Upper lobe of right lung (tissue), 1 donor: ENCODE data around the gene ABCA10. TPM values are rescaled to one million over a fixed set of nuclear protein-coding genes. Genes with fewer than 3 reads are reported as not detected.

ENCODE experiments used
- ATAC-seq: fragments of 200-7000 bp; cut with Tn5 transposase; one replicate; pipeline ENCODE4 v1.9.1; 2020; ENCODE audit warnings: mild to moderate bottlenecking, moderate library complexity
- DNase-seq: peaks from one replicate; pipeline ENCODE4 v3.0.0-alpha.2; 2020
- H3K27ac ChIP-seq: fragments of 200-600 bp; one replicate; pipeline ENCODE4 v1.8.0; 2022
- H3K27me3 ChIP-seq: fragments of 200-600 bp; one replicate; pipeline ENCODE4 v1.8.0; 2022; ENCODE audit warnings: mild to moderate bottlenecking
- H3K36me3 ChIP-seq: fragments of 200-600 bp; one replicate; pipeline ENCODE4 v1.8.0; 2022
- H3K4me1 ChIP-seq: fragments of 200-600 bp; one replicate; pipeline ENCODE4 v1.8.0; 2022
- H3K4me3 ChIP-seq: fragments of 200-600 bp; one replicate; pipeline ENCODE4 v1.8.0; 2022; ENCODE audit warnings: mild to moderate bottlenecking
- H3K9me3 ChIP-seq: fragments of 200-600 bp; one replicate; pipeline ENCODE4 v1.8.0; 2022
- intact Hi-C: fragments of 100-400 bp; cut with DNase I; formaldehyde crosslinking; loops from one replicate; pipeline ENCODE4 v1.11.0; 2022
- total RNA-seq: library from RNA; stranded (reverse); fragmentation: NEBNext Ultra II Directional; extraction: Animal tissue kit (Norgen Biotek cat#: 25700); gene quantifications from one replicate; pipeline ENCODE4 v1.2.1, GENCODE V29; 2021
- TF ChIP-seq, protein P1 (sequence below): fragments of 200-600 bp; IDR thresholded peaks from one replicate; pipeline ENCODE4 v1.8.0; 2022; ENCODE audit warnings: antibody characterized with exemption
- donor health status: DM: no; HTN: yes; CAD: no; lungs with severe emphysema.

The ABCA10 gene
- total RNA-seq, 1 donor from 2014 or later = 9.2 TPM

DNA sequence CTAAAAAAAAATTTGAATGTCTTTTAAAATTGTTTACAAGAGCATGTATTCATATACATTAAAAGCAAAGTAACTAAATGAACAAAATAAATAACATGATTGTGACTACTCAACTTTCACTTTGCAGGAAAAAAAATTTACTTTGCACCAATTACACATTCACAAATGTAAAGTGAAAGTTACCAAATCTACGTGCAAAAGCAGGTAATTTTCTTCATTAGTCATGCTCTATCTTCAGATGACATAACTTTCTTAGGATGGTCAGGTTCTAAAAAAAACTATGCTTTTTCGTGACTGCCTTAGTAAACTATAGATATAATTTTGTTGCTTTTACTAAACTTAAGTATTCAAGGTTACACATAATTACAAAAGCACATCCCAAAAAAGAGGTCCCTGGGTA lies 17.0 kb upstream of the ABCA10 start:
- no peak overlapping the region for H3K27ac ChIP-seq

DNA sequence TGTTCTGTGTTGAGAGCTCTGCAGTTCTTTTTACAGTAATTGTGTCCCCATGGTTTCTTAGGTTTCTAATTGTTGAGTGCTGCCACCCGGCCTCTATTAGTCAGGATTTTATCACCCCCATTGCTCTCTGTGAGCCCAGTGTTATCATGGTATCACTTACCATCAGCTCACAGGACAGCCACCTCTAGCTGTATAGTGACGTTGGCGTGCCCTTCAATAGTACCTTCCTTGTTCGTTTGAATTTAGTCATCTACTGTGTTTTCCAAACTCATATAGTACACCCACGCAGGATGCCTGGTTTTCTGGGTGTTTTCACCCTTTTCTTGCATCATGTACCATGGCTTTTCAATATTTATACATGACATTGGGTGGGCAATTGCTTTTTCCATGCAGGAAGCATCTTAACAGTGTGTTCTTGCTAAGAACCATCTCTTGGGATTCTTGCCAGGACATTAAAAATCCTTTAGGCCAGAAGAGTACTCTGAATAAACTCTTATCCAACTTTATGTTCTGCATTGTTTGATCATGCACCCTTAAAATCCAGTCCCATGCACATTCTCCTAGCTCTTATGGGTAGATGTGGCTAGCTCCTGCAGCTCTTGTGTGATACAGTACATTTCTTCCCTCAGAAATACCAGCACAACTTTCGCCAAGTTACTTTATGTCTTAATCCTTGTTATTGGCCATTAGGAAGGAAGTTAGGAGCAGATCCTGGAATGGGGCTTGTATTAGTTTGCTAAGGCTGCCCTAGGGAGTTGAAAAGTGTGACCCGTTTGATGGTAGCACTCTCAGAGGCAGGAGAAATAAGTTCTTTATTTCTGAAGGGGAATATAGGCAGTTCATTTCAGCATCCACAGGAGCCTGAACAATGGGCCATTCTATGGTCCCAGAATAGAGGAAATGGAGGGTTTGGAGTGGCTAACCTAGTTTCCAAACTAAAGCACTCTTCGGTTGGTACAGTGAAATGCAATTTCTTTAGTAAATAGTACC lies 11.3 kb upstream of the ABCA10 start:
- Histone ChIP-seq H3K4me3 (no peak overlapping the region), H3K27me3 (no peaks in the 10 kb centered on the region), H3K9me3 (no peaks in the 10 kb centered on the region), H3K36me3 (no peaks in the 10 kb centered on the region), H3K4me1 (no peaks in the 10 kb centered on the region), H3K27ac (no peak overlapping the region)
- ATAC-seq = no peak
- DNase-seq = no peak
- intact Hi-C loops = loop anchor here (10.0 kb wide), 1 partner anchor 465 kb away; no protein-coding TSS in a partner anchor
- TF ChIP-seq, protein P1, sequence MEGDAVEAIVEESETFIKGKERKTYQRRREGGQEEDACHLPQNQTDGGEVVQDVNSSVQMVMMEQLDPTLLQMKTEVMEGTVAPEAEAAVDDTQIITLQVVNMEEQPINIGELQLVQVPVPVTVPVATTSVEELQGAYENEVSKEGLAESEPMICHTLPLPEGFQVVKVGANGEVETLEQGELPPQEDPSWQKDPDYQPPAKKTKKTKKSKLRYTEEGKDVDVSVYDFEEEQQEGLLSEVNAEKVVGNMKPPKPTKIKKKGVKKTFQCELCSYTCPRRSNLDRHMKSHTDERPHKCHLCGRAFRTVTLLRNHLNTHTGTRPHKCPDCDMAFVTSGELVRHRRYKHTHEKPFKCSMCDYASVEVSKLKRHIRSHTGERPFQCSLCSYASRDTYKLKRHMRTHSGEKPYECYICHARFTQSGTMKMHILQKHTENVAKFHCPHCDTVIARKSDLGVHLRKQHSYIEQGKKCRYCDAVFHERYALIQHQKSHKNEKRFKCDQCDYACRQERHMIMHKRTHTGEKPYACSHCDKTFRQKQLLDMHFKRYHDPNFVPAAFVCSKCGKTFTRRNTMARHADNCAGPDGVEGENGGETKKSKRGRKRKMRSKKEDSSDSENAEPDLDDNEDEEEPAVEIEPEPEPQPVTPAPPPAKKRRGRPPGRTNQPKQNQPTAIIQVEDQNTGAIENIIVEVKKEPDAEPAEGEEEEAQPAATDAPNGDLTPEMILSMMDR = no peak

More for the DNA sequence above, 17.0 kb upstream of the ABCA10 start:
- H3K9me3 ChIP-seq = no peaks in the 10 kb centered on the region
- DNase-seq (no peak), ATAC-seq (no peak)
- intact Hi-C loops = no loop called here
- peaks cover 3% of the 10 kb centered on the region for H3K36me3 ChIP-seq
- H3K4me1 ChIP-seq = no peaks in the 10 kb centered on the region
- H3K27me3 ChIP-seq = no peaks in the 10 kb centered on the region
- TF ChIP-seq, protein P1 = no peak
- H3K4me3 ChIP-seq = no peak overlapping the region

DNA sequence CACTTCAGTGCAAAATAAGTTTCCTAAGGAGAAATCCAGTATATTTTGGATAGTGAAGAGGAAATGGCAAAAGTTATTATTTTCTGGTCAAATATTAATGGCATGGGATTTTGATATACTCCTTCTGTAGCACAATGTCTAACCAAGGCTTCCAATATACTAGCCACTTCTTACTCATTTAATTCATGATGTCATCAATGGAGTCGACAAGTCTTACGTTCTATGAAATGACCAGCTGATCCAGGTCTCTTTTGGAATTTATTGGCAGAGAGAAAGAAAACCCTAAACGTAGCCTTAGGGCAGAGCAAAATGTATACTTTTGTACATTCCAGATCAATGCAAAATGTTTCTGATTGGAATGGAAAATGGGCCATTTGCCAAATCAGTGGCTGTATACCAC lies 8.3 kb upstream of the ABCA10 start:
- TF ChIP-seq, protein P1 = no peak
- H3K36me3 ChIP-seq = no peaks in the 10 kb centered on the region
- H3K9me3 ChIP-seq = peaks cover 13% of the 10 kb centered on the region
- no peak overlapping the region for H3K4me3 ChIP-seq
- H3K4me1 ChIP-seq = no peaks in the 10 kb centered on the region
- DNase-seq (no peak), ATAC-seq (no peak)
- no peaks in the 10 kb centered on the region for H3K27me3 ChIP-seq
- H3K27ac ChIP-seq = no peak overlapping the region
- intact Hi-C loops = loop anchor here (10.0 kb wide), 1 partner anchor 462 kb away; no protein-coding TSS in a partner anchor

DNA sequence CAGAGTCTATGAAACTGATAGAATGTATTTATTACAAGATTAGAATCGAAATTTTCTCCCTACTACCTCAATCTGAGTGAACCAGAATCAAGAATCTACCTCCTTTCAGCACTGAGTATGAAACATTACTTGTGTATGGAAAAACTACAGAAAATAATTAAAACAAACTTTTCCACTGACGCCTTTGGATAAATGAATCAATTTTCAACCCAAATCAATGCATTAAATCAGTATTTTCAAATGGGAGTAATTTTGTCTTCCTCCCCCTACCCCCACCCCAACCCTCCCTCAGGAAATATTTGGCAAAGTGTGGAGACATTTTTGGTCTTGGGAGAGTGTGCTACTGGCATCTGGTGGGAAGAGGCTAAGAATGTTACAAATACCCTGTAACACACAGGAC lies 7.8 kb upstream of the ABCA10 start:
- H3K4me3 ChIP-seq = no peak overlapping the region
- H3K36me3 ChIP-seq = no peaks in the 10 kb centered on the region
- H3K27ac ChIP-seq = no peak overlapping the region
- intact Hi-C loops = loop anchor here (10.0 kb wide), 1 partner anchor 462 kb away; no protein-coding TSS in a partner anchor
- TF ChIP-seq, protein P1 = no peak
- H3K27me3 ChIP-seq = no peaks in the 10 kb centered on the region
- ATAC-seq = no peak
- no peak for DNase-seq
- H3K4me1 ChIP-seq = no peaks in the 10 kb centered on the region
- peaks cover 13% of the 10 kb centered on the region for H3K9me3 ChIP-seq

DNA sequence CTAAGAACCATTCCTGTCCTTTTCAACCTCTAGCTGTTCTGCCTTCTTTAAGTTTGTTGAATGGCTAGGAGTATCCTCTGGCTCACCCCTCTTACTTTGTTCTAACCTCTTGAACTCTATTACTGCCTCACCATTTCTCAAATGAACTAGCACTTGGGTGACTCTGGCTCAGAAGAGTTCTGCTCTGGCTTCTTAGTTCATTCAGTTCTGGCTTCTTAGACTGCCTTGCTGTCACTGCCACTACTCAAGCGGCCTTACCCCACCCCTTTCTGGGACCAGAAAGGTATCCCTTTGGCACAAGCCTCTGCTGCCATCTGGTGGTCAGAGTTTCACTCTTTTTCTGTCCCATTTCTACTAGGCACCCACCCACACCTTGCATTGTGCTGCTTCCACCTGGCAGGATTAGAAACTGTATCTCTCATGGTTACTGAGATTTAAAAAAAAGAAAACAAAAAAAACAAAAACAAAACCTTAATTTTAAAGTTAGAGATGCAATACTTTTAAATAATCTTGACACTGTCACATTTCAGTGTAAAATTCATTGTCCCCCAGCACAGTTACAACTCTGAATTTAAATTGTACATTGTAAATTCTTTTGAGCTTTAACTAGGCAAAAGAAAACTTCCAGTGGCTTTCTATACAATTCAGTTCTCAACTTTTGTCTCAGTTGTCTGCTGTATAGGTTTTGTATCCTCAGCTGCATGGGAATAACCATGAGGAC lies 6.9 kb upstream of the ABCA10 start:
- TF ChIP-seq, protein P1 = peak; percentile 70
- ATAC-seq = peak; percentile 97
- intact Hi-C loops = loop anchor here (10.0 kb wide), 1 partner anchor 461 kb away; no protein-coding TSS in a partner anchor
- DNase-seq = peak; percentile 67
- H3K36me3 ChIP-seq = no peaks in the 10 kb centered on the region
- H3K4me3 ChIP-seq = no peak overlapping the region
- H3K9me3 ChIP-seq = peaks cover 13% of the 10 kb centered on the region
- H3K27me3 ChIP-seq = no peaks in the 10 kb centered on the region
- no peaks in the 10 kb centered on the region for H3K4me1 ChIP-seq
- H3K27ac ChIP-seq = no peak overlapping the region
